HEK293T (cell line): ENCODE results near the gene SLAMF7.

ENCODE experiments used
- ELF4 ChIP-seq: fragments of 450-650 bp; IDR thresholded peaks from 2 replicates; pipeline ENCODE4 v1.6.1; 2017; ENCODE audit warnings: antibody characterized with exemption
- FOXK2 ChIP-seq: fragments of 450-650 bp; IDR thresholded peaks from 2 replicates; pipeline ENCODE4 v1.6.1; 2016; ENCODE audit warnings: mild to moderate bottlenecking
- L3MBTL2 ChIP-seq: fragments of 450-650 bp; conservative IDR thresholded peaks from 2 replicates; pipeline ENCODE4 v1.6.1; 2016; ENCODE audit warnings: mild to moderate bottlenecking
- SP1 ChIP-seq: fragments of 450-650 bp; IDR thresholded peaks from 2 replicates; pipeline ENCODE4 v1.6.1; 2017
- ZNF384 ChIP-seq: fragments of 450-650 bp; IDR thresholded peaks from 2 replicates; pipeline ENCODE4 v1.6.1; 2016

DNA sequence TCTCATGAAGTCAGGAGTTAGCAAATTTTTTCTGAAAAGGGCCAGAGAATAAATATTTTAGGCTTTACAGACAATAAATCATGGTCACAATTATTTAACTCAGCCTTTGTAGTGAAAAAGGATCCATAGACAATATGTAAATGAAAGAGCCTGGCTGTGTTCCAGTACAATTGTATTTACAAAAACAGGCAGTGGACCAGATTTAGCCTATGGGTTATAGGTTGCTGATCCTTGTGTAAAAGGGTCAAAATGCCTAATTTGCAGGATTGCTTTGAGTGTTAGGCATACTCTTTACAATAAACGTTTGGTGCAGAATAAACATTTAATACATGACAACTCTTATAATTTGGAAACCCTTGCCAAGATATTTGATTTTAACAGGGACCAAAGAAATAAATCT is 6.5 kb downstream of the SLAMF7 start:
- TF ChIP-seq FOXK2, result no peak
- TF ChIP-seq SP1, result no peak
- TF ChIP-seq ZNF384, result no peak
- no peak for TF ChIP-seq L3MBTL2
- no peak for TF ChIP-seq ELF4
